Measurements from ENCODE around the gene ANK3. TPM values are rescaled to one million over a fixed set of nuclear protein-coding genes. Genes with fewer than 3 reads are reported as not detected.
A peak's percentile ranks its signal among the peaks of the same experiment; 100 is the strongest.

ANK3 gene
- total and polyA plus RNA-seq, 2 experiments from 2014 or later, result 46.5 to 85.2 TPM

DNA sequence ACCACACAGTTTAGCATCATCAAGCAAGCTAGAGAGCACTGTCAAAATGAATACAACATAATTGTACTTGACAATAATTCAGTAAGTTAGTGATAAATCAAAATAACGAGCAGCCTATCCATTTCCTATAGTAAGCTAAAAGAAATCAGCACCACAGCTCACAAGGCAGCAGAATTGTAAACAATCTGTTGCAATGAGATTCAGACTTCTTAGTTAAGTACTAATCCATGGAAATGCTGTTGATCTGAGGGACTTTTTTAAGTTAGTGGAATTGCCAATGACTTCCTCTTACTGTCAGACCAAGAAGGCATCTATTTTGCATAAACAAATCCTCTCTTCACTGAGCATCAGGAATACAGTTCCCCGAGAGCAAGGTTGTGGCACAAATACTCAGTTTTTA, 346.8 kb downstream of the ANK3 start:
- no peaks in the 10 kb centered on the region; the same call in 2 of the 3 replicates for H3K36me3 Mint-ChIP-seq (ENCODE audit: low read depth)
- Histone ChIP-seq H3K27ac (ENCODE audit: low read depth) (0 out of 2 replicates have a peak overlapping the region, but pooled peaks have one; percentile 1), H4K20me1 (replicated peaks; ENCODE audit: insufficient read depth) (no peaks in the 10 kb centered on the region), H3K9me2 (ENCODE audit: insufficient read depth) (no peaks in the 10 kb centered on the region), H3K79me2 (replicated peaks; ENCODE audit: insufficient read depth) (no peaks in the 10 kb centered on the region), H3K4me2 (peak overlapping the region; percentile 8; the same call in 1 of the 2 replicates), H3K36me3 (ENCODE audit: insufficient read depth) (no peaks in the 10 kb centered on the region), H2AFZ (no peak overlapping the region), H3K4me1 (ENCODE audit: insufficient read depth) (peaks cover 22% of the 10 kb centered on the region), H3K27me3 (ENCODE audit: insufficient read depth) (no peaks in the 10 kb centered on the region), H3F3A (replicated peaks; ENCODE audit: low read depth) (no peaks in the 10 kb centered on the region), H3K4me3 (no peak overlapping the region)
- ATAC-seq (no peak; the same call in 2 of the 3 replicates), DNase-seq (ENCODE audit: low spot score) (no peak)
- no peak overlapping the region for H3K4me3 Mint-ChIP-seq
- no peak overlapping the region for H3K27ac Mint-ChIP-seq
- peaks cover 32% of the 10 kb centered on the region for H3K4me1 Mint-ChIP-seq
- no peaks in the 10 kb centered on the region for H3K9me3 Mint-ChIP-seq
- H3K27me3 Mint-ChIP-seq (ENCODE audit: insufficient read depth, low read depth, poor library complexity), result no peaks in the 10 kb centered on the region
- TF ChIP-seq EZH2phosphoT487 (IDR thresholded peaks at IDR 0.05; ENCODE audit: unreplicated experiment), result no peak
- no peak for TF ChIP-seq ZNF331 (CRISPR knock-in tag; IDR thresholded peaks at IDR 0.05; ENCODE audit: low read depth)
- no peak for TF ChIP-seq ZNF114 (CRISPR knock-in tag; IDR thresholded peaks at IDR 0.05)
- no peak for TF ChIP-seq STAT1 (IDR thresholded peaks at IDR 0.05; ENCODE audit: unreplicated experiment)
- TF ChIP-seq ZNF462 (CRISPR knock-in tag; IDR thresholded peaks at IDR 0.05), result no peak
- TF ChIP-seq CREB1 (CRISPR knock-in tag; IDR thresholded peaks at IDR 0.05; ENCODE audit: low read depth), result no peak
- no peak for TF ChIP-seq NANOG (IDR thresholded peaks at IDR 0.05; ENCODE audit: borderline replicate concordance)

DNA sequence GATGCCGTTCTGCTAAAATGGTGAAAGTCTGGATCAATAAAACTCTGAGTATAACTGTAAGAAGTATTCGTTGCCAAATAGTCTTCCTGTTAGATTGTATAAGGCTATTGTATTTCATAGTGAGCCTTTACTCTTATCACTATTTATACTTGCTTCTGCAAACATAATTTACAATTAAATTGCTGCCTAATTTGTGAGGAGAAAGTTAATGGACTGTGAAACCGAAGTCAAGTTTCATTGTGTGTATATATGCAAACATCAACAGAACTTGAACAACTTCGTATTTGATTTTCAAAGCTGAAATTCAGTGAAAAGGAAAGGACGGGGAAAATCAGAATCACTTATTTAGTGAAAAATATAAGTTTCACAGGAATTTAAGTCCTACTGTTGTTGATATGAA, 347.4 kb downstream of the ANK3 start:
- H2AFZ ChIP-seq, result no peak overlapping the region
- H3K27me3 ChIP-seq (ENCODE audit: insufficient read depth), result no peaks in the 10 kb centered on the region
- H3K4me1 ChIP-seq (ENCODE audit: insufficient read depth), result peaks cover 22% of the 10 kb centered on the region
- no peaks in the 10 kb centered on the region for H3F3A ChIP-seq (replicated peaks; ENCODE audit: low read depth)
- H3K9me2 ChIP-seq (ENCODE audit: insufficient read depth), result no peaks in the 10 kb centered on the region
- H4K20me1 ChIP-seq (replicated peaks; ENCODE audit: insufficient read depth), result no peaks in the 10 kb centered on the region
- Mint-ChIP-seq H3K4me1 (peaks cover 31% of the 10 kb centered on the region), H3K36me3 (ENCODE audit: low read depth) (no peaks in the 10 kb centered on the region; the same call in 1 of the 3 replicates), H3K27me3 (ENCODE audit: insufficient read depth, low read depth, poor library complexity) (no peaks in the 10 kb centered on the region), H3K4me3 (no peak overlapping the region), H3K9me3 (no peaks in the 10 kb centered on the region), H3K27ac (no peak overlapping the region)
- DNase-seq (ENCODE audit: low spot score) (no peak), ATAC-seq (no peak)
- no peak for TF ChIP-seq ZNF331 (CRISPR knock-in tag; IDR thresholded peaks at IDR 0.05; ENCODE audit: low read depth)
- H3K4me3 ChIP-seq, result no peak overlapping the region
- H3K4me2 ChIP-seq, result no peak overlapping the region
- no peaks in the 10 kb centered on the region for H3K36me3 ChIP-seq (ENCODE audit: insufficient read depth)
- no peaks in the 10 kb centered on the region for H3K79me2 ChIP-seq (replicated peaks; ENCODE audit: insufficient read depth)
- H3K27ac ChIP-seq (ENCODE audit: low read depth), result no peak overlapping the region; the same call in none of the 2 replicates

Measured in GM23338 (cell line).